Omental fat pad (tissue), 4 donors: Measurements from ENCODE around the gene ARHGAP29. TPM values are rescaled to one million over a fixed set of nuclear protein-coding genes. Genes with fewer than 3 reads are reported as not detected.

Experiments
- ATAC-seq: fragments of 150-250 bp; one replicate; pipeline ENCODE4 v1.9.1; 2016; ENCODE audit warnings: mild to moderate bottlenecking, moderate library complexity; ENCODE audit not compliant: low FRiP score
- DNase-seq: peaks from one replicate; pipeline ENCODE4 v3.0.0-alpha.2; 2019; ENCODE audit warnings: low spot score
- CTCF ChIP-seq, 3 donors: fragments of 450-650 bp; IDR thresholded peaks; one replicate each; pipeline ENCODE4 v1.5.1; 2016 to 2017; ENCODE audit warnings: antibody characterized with exemption in 3 of 3, mild to moderate bottlenecking in 3 of 3, moderate library complexity in 2 of 3
- total RNA-seq, 4 donors: library from RNA; depleted of rRNA; stranded (reverse); fragments of >200 nt; gene quantifications; one replicate each; pipeline ENCODE4 v1.1.0, GENCODE V29; 2016

Gene ARHGAP29
- total RNA-seq, 4 donors from 2014 or later = 43.8 to 129 (median 77.1) TPM

GRCh38 chr1:94143173-94143808 lies 94.1 kb downstream of the ARHGAP29 start:
- no peak for ATAC-seq
- DNase-seq = no peak
- TF ChIP-seq CTCF (IDR thresholded peaks at IDR 0.05) = no peak

- no peak for ATAC-seq
- no peak for TF ChIP-seq CTCF (IDR thresholded peaks at IDR 0.05)
- no peak for DNase-seq
Observed at GRCh38 chr1:94142583-94142982, 94.8 kb downstream of the ARHGAP29 start.

GRCh38 chr1:94142022-94142421 lies 95.4 kb downstream of the ARHGAP29 start:
- ATAC-seq = no peak
- no peak for TF ChIP-seq CTCF (IDR thresholded peaks at IDR 0.05)
- DNase-seq = no peak

- no peak for TF ChIP-seq CTCF (IDR thresholded peaks at IDR 0.05)
- ATAC-seq = no peak
- DNase-seq = no peak
Observed at GRCh38 chr1:94132111-94132510, 105.3 kb downstream of the ARHGAP29 start.

- no peak for TF ChIP-seq CTCF (IDR thresholded peaks at IDR 0.05)
- ATAC-seq (no peak), DNase-seq (no peak)
Observed at GRCh38 chr1:94130851-94131595, 106.4 kb downstream of the ARHGAP29 start.

- TF ChIP-seq CTCF (IDR thresholded peaks at IDR 0.05) = no peak
- DNase-seq = no peak
- ATAC-seq = no peak
Observed at GRCh38 chr1:94126651-94127050, 110.7 kb downstream of the ARHGAP29 start.
